GM19351 (cell line): ENCODE data around the gene HOXD4.
A peak's percentile ranks its signal among the peaks of the same experiment; 100 is the strongest.

Source experiments
- ATAC-seq: cut with Tn5 transposase; IDR thresholded peaks from one replicate; pipeline ENCODE4 v1.9.1; 2021; ENCODE audit warnings: mild to moderate bottlenecking, moderate library complexity; ENCODE audit not compliant: unreplicated experiment

HOXD4 gene

GRCh38 chr2:176187899-176188773, 36.8 kb downstream of the HOXD4 start, which contains the start of gene HOXD1:
TSS of gene HOXD1 (plus strand) at chr2:176188668. CDS start at chr2:176188802, 134 bp downstream.
- ATAC-seq = peak; percentile 62

GRCh38 chr2:176188774-176189680, 37.7 kb downstream of the HOXD4 start:
- ATAC-seq = no peak

GRCh38 chr2:176189681-176190641, 38.6 kb downstream of the HOXD4 start:
- no peak for ATAC-seq

- no peak for ATAC-seq
Measured at GRCh38 chr2:176192351-176192750, 41.0 kb downstream of the HOXD4 start.

- no peak for ATAC-seq
Measured at GRCh38 chr2:176193048-176193447, 41.7 kb downstream of the HOXD4 start.

GRCh38 chr2:176199902-176200301, 48.6 kb downstream of the HOXD4 start:
- ATAC-seq = no peak

- ATAC-seq = no peak
Measured at GRCh38 chr2:176200971-176201370, 49.6 kb downstream of the HOXD4 start.

- ATAC-seq = no peak
Measured at GRCh38 chr2:176202491-176202890, 51.1 kb downstream of the HOXD4 start.
